Measurements from ENCODE around the gene ARNT2. TPM values are rescaled to one million over a fixed set of nuclear protein-coding genes. Genes with fewer than 3 reads are reported as not detected.

ARNT2 gene
- total and polyA plus RNA-seq, 4 donors, result 2.0 to 12.2 (median 5.5) TPM

DNA sequence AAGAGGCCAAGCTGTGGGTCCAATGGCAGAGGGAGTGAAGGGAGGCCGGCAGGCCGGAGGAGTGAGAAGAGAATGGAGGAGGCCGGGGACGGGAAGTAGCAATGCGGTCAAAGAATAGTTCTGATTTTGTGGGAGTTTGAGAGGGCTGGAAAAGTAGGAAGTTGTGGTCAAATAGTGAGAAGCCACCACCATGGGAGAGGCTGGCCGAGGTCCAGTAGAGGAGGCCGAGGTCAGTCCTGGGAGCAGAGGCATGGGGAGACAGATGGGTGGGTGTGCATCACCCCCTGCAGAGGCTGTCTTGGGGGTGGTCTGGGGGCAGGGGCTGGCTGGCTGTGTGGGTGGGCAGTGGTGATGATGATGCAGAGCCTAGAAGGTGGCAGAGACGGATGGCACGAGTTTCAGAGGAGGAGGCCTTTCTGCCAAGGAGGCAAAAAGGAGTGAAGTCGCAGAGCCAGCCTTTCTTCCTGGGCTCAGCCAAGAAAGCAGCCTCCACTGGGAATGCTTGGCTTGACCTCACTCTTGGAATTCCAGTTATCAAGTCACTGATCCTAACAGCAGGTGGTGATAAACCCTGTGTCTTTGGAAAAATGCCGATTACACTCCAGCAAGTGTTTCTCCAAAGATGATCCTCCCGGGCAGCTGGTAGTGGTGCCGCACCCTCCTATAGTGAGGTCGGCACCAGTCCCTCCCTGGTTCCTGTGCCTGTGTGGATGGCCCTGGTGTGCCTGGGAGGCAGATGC, 57.3 kb downstream of the ARNT2 start:
- no peaks in the 10 kb centered on the region for H3K27me3 ChIP-seq (ENCODE audit: control insufficient read depth in 3 of 3, insufficient read depth in 3 of 3, low read length in 2 of 3)
- H3K4me1 ChIP-seq (ENCODE audit: control insufficient read depth in 5 of 5, insufficient read depth in 5 of 5, low read length in 5 of 5), result peaks cover 0 to 10% (median 2%) of the 10 kb centered on the region in 5 donors
- DNase-seq (no peak), ATAC-seq (ENCODE audit: insufficient read depth, low FRiP score) (no peak)
- no peak overlapping the region for H3K27ac ChIP-seq (ENCODE audit: low read depth in 1 of 2, low read length in 1 of 2)
- TF ChIP-seq CTCF (IDR thresholded peaks at IDR 0.05; ENCODE audit: control extremely low read depth, extremely low read depth), result no peak
- 69 to 82% methylated on average over 14 of the region's 14 CpGs for WGBS, 2 donors
- H3K4me3 ChIP-seq, result no peak overlapping the region
- H3K9me3 ChIP-seq (ENCODE audit: control insufficient read depth in 4 of 4, insufficient read depth in 3 of 4, low read length in 3 of 4), result no peaks in the 10 kb centered on the region
- peaks cover 0 to 16% (median 4%) of the 10 kb centered on the region in 4 donors for H3K36me3 ChIP-seq (ENCODE audit: control insufficient read depth in 4 of 4, insufficient read depth in 4 of 4, low read length in 4 of 4)
- H3K9ac ChIP-seq (ENCODE audit: insufficient read depth in 1 of 2, low read length in 2 of 2), result no peak overlapping the region

DNA sequence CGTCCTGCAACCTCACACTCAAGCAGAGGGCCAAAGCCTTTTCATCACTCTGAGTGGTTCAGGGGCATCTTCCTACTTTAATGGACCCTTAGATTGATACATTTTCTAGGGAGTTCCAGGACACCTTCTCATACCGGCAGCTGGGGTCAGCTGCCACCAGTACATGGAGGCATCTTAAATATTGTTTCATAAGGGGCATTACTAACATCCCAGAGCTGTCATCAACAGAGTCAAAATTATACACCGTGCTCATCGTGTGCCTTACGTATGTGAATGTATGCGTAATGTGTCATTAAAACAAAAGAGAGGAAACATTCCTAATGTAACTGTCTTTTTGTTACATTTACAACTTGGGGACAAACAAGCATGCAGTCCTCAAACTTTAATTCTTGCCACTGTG, 57.9 kb downstream of the ARNT2 start:
- ATAC-seq (ENCODE audit: insufficient read depth, low FRiP score) (no peak), DNase-seq (no peak)
- 88 to 94% methylated on average over 6 of the region's 6 CpGs for WGBS, 2 donors
- Histone ChIP-seq H3K27me3 (ENCODE audit: control insufficient read depth in 3 of 3, insufficient read depth in 3 of 3, low read length in 2 of 3) (no peaks in the 10 kb centered on the region), H3K27ac (ENCODE audit: low read depth in 1 of 2, low read length in 1 of 2) (no peak overlapping the region), H3K36me3 (ENCODE audit: control insufficient read depth in 4 of 4, insufficient read depth in 4 of 4, low read length in 4 of 4) (peaks cover 0 to 16% (median 4%) of the 10 kb centered on the region in 4 donors), H3K4me3 (no peak overlapping the region), H3K9ac (ENCODE audit: insufficient read depth in 1 of 2, low read length in 2 of 2) (no peak overlapping the region), H3K9me3 (ENCODE audit: control insufficient read depth in 4 of 4, insufficient read depth in 3 of 4, low read length in 3 of 4) (no peaks in the 10 kb centered on the region), H3K4me1 (ENCODE audit: control insufficient read depth in 5 of 5, insufficient read depth in 5 of 5, low read length in 5 of 5) (peaks cover 0 to 4% (median 0%) of the 10 kb centered on the region in 5 donors)
- no peak for TF ChIP-seq CTCF (IDR thresholded peaks at IDR 0.05; ENCODE audit: control extremely low read depth, extremely low read depth)

DNA sequence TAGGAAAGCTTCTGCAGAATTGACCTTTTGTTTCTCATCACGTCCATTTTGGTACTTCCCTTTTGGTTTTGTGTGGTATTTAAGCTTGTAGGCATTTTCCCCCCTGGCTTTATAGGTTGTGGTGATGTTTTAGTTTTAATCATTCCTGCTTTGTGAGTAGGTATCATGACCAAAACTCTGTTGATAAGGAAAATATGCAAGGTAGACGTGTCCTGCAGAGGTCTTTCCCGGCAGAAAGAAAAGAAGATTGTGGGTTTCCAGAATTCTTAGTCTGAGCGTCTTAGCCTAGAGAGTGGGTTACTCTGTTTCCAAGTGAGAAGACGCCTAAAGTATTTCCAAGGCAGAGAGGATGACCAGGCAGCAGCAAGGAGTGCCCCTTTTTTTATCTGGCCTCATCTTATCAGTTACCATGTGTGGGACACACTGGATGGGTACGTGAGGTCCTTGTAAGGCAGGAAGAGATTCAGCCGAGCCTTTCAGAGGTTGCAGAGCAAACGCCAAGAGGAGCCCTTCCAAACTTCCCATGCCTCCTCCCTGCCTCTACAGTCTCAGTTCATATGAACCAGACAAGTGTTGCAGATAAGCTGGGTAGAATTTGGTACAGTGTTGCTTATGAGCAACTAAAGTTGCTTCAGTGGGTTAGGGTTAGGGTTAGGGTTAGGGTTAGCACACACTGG, 58.8 kb downstream of the ARNT2 start:
- H3K4me3 ChIP-seq, result no peak overlapping the region
- WGBS, 2 donors, result 74 to 79% methylated on average over 8 of the region's 8 CpGs
- no peaks in the 10 kb centered on the region for H3K9me3 ChIP-seq (ENCODE audit: control insufficient read depth in 4 of 4, insufficient read depth in 3 of 4, low read length in 3 of 4)

More for the DNA sequence above, 58.8 kb downstream of the ARNT2 start:
- DNase-seq, result no peak
- H3K4me1 ChIP-seq (ENCODE audit: control insufficient read depth in 5 of 5, insufficient read depth in 5 of 5, low read length in 5 of 5), result peaks cover 0 to 1% (median 0%) of the 10 kb centered on the region in 5 donors
- no peaks in the 10 kb centered on the region for H3K27me3 ChIP-seq (ENCODE audit: control insufficient read depth in 3 of 3, insufficient read depth in 3 of 3, low read length in 2 of 3)
- peaks cover 0 to 16% (median 4%) of the 10 kb centered on the region in 4 donors for H3K36me3 ChIP-seq (ENCODE audit: control insufficient read depth in 4 of 4, insufficient read depth in 4 of 4, low read length in 4 of 4)
- no peak overlapping the region for H3K9ac ChIP-seq (ENCODE audit: insufficient read depth in 1 of 2, low read length in 2 of 2)
- no peak overlapping the region for H3K27ac ChIP-seq (ENCODE audit: low read depth in 1 of 2, low read length in 1 of 2)
- no peak for ATAC-seq (ENCODE audit: insufficient read depth, low FRiP score)
- no peak for TF ChIP-seq CTCF (IDR thresholded peaks at IDR 0.05; ENCODE audit: control extremely low read depth, extremely low read depth)
